ENCODE measurements around the gene RNF175.
A peak's percentile ranks its signal among the peaks of the same experiment; 100 is the strongest.

RNF175 gene

GRCh38 chr4:153784166-153784699 is 24.4 kb upstream of the RNF175 start:
- no peak for DNase-seq (ENCODE audit: low spot score)

GRCh38 chr4:153782581-153782980 is 22.8 kb upstream of the RNF175 start:
- DNase-seq (ENCODE audit: low spot score): no peak

GRCh38 chr4:153781717-153782416 is 22.0 kb upstream of the RNF175 start:
- no peak for DNase-seq (ENCODE audit: low spot score)

- DNase-seq (ENCODE audit: low spot score): no peak
Measured at GRCh38 chr4:153781280-153781679, 21.5 kb upstream of the RNF175 start.

GRCh38 chr4:153780876-153781275 is 21.1 kb upstream of the RNF175 start:
- no peak for DNase-seq (ENCODE audit: low spot score)

- DNase-seq (ENCODE audit: low spot score): no peak
Measured at GRCh38 chr4:153780221-153780620, 20.4 kb upstream of the RNF175 start.

- no peak for DNase-seq (ENCODE audit: low spot score)
Measured at GRCh38 chr4:153778383-153778782, 18.6 kb upstream of the RNF175 start.

GRCh38 chr4:153777421-153777820 is 17.6 kb upstream of the RNF175 start:
- no peak for DNase-seq (ENCODE audit: low spot score)

GRCh38 chr4:153776601-153777000 is 16.8 kb upstream of the RNF175 start:
- no peak for DNase-seq (ENCODE audit: low spot score)

GRCh38 chr4:153773236-153773690 is 13.4 kb upstream of the RNF175 start:
- no peak for DNase-seq (ENCODE audit: low spot score)

GRCh38 chr4:153771046-153771445 is 11.2 kb upstream of the RNF175 start:
- no peak for DNase-seq (ENCODE audit: low spot score)

GRCh38 chr4:153766758-153767157 is 6.9 kb upstream of the RNF175 start:
- no peak for DNase-seq (ENCODE audit: low spot score)

GRCh38 chr4:153765894-153766293 is 6.1 kb upstream of the RNF175 start:
- no peak for DNase-seq (ENCODE audit: low spot score)

- no peak for DNase-seq (ENCODE audit: low spot score)
Measured at GRCh38 chr4:153764601-153765368, 5.0 kb upstream of the RNF175 start.

- DNase-seq (ENCODE audit: low spot score): no peak
Measured at GRCh38 chr4:153763404-153763803, 3.6 kb upstream of the RNF175 start.

GRCh38 chr4:153758688-153759406 is 977 bp downstream of the RNF175 start:
- no peak for DNase-seq (ENCODE audit: low spot score)

GRCh38 chr4:153758136-153758535 is 1.7 kb downstream of the RNF175 start:
- no peak for DNase-seq (ENCODE audit: low spot score)

GRCh38 chr4:153757407-153757806 is 2.4 kb downstream of the RNF175 start:
- no peak for DNase-seq (ENCODE audit: low spot score)

GRCh38 chr4:153755186-153755585 is 4.6 kb downstream of the RNF175 start:
- no peak for DNase-seq (ENCODE audit: low spot score)

- peak; percentile 92 for DNase-seq (ENCODE audit: low spot score)
Measured at GRCh38 chr4:153750197-153750817, 9.5 kb downstream of the RNF175 start.

- DNase-seq (ENCODE audit: low spot score): no peak
Measured at GRCh38 chr4:153748378-153748777, 11.4 kb downstream of the RNF175 start.

- peak; percentile 38 for DNase-seq (ENCODE audit: low spot score)
Measured at GRCh38 chr4:153747406-153747955, 12.3 kb downstream of the RNF175 start.
